Prostate gland (tissue), 2 donors: ENCODE results near the gene BMP8B.
"Not testable (repeated sequence)": the region's sequence is repeated elsewhere in the genome, so short reads cannot be mapped to it uniquely, and the experiment has no call there.

Experiments used
- CTCF ChIP-seq, 4 experiments: fragments of 200-600 bp in 2 of 4; fragments of 450-650 bp in 2 of 4; sonication (generic) in 2 of 4; IDR thresholded peaks; 1 replicate in 3 of 4; 2 replicates in 1 of 4; pipeline ENCODE4 v1.5.1; 2016 to 2019; ENCODE audit warnings: antibody characterized with exemption in 4 of 4, mild to moderate bottlenecking in 2 of 4, moderate library complexity in 2 of 4
- POLR2A ChIP-seq: fragments of 450-650 bp; IDR thresholded peaks from one replicate; pipeline ENCODE4 v1.6.1; 2016; ENCODE audit warnings: antibody characterized with exemption, mild to moderate bottlenecking

- TF ChIP-seq CTCF (IDR thresholded peaks at IDR 0.05); POLR2A: not testable (repeated sequence)
These were observed 24.2 kb downstream of the BMP8B start for GRCh38 chr1:39764512-39764911.
